ENCODE results near the gene HHIP.
A peak's percentile ranks its signal among the peaks of the same experiment; 100 is the strongest.

Gene HHIP

GRCh38 chr4:144645102-144645630 is 790 bp upstream of the HHIP start:
- no peak overlapping the region for H3K4me2 ChIP-seq (ENCODE audit: low read length)
- no peaks in the 10 kb centered on the region for H4K20me1 ChIP-seq (ENCODE audit: control insufficient read depth, insufficient read depth, low read depth, low read length)
- H3K27ac ChIP-seq (ENCODE audit: low read depth, low read length) = no peak overlapping the region
- no peaks in the 10 kb centered on the region for H3K79me2 ChIP-seq (ENCODE audit: control insufficient read depth, low read length)
- H3K4me3 ChIP-seq (ENCODE audit: low read length) = no peak overlapping the region
- peaks cover 24% of the 10 kb centered on the region for H3K27me3 ChIP-seq (ENCODE audit: control insufficient read depth, low read length)
- no peak for TF ChIP-seq CTCF (IDR thresholded peaks at IDR 0.05; ENCODE audit: low read depth, low read length, poor library complexity, severe bottlenecking)
- no peak for TF ChIP-seq EZH2phosphoT487 (IDR thresholded peaks at IDR 0.05; ENCODE audit: borderline replicate concordance, low read length)
- H3K4me1 ChIP-seq (ENCODE audit: control insufficient read depth, low read length) = no peaks in the 10 kb centered on the region
- no peaks in the 10 kb centered on the region for H3K36me3 ChIP-seq (ENCODE audit: control insufficient read depth, low read length)
- no peaks in the 10 kb centered on the region for H3K9me2 ChIP-seq (replicated peaks; ENCODE audit: control insufficient read depth, low read length)
- no peaks in the 10 kb centered on the region for H3F3A ChIP-seq (ENCODE audit: control insufficient read depth, insufficient read depth)
- no peaks in the 10 kb centered on the region for H3K9me3 ChIP-seq (ENCODE audit: control insufficient read depth, insufficient read depth, low read length)

GRCh38 chr4:144646523-144647094 is 653 bp downstream of the HHIP start:
- Histone ChIP-seq H3K9me2 (replicated peaks; ENCODE audit: control insufficient read depth, low read length) (no peaks in the 10 kb centered on the region), H3K4me2 (ENCODE audit: low read length) (no peak overlapping the region), H4K20me1 (ENCODE audit: control insufficient read depth, insufficient read depth, low read depth, low read length) (no peaks in the 10 kb centered on the region), H3K36me3 (ENCODE audit: control insufficient read depth, low read length) (no peaks in the 10 kb centered on the region), H3F3A (ENCODE audit: control insufficient read depth, insufficient read depth) (no peaks in the 10 kb centered on the region), H3K4me1 (ENCODE audit: control insufficient read depth, low read length) (no peaks in the 10 kb centered on the region), H3K27ac (ENCODE audit: low read depth, low read length) (no peak overlapping the region), H3K4me3 (ENCODE audit: low read length) (no peak overlapping the region), H3K27me3 (ENCODE audit: control insufficient read depth, low read length) (peaks cover 24% of the 10 kb centered on the region), H3K9me3 (ENCODE audit: control insufficient read depth, insufficient read depth, low read length) (no peaks in the 10 kb centered on the region), H3K79me2 (ENCODE audit: control insufficient read depth, low read length) (no peaks in the 10 kb centered on the region)
- TF ChIP-seq CTCF (IDR thresholded peaks at IDR 0.05; ENCODE audit: low read depth, low read length, poor library complexity, severe bottlenecking) (no peak), EZH2phosphoT487 (IDR thresholded peaks at IDR 0.05; ENCODE audit: borderline replicate concordance, low read length) (no peak)

- no peaks in the 10 kb centered on the region for H4K20me1 ChIP-seq (ENCODE audit: control insufficient read depth, insufficient read depth, low read depth, low read length)
- no peak overlapping the region for H3K4me3 ChIP-seq (ENCODE audit: low read length)
- H3K79me2 ChIP-seq (ENCODE audit: control insufficient read depth, low read length) = no peaks in the 10 kb centered on the region
- H3K4me1 ChIP-seq (ENCODE audit: control insufficient read depth, low read length) = no peaks in the 10 kb centered on the region
- H3K36me3 ChIP-seq (ENCODE audit: control insufficient read depth, low read length) = no peaks in the 10 kb centered on the region
- no peaks in the 10 kb centered on the region for H3K9me2 ChIP-seq (replicated peaks; ENCODE audit: control insufficient read depth, low read length)
- H3K9me3 ChIP-seq (ENCODE audit: control insufficient read depth, insufficient read depth, low read length) = no peaks in the 10 kb centered on the region
- peaks cover 24% of the 10 kb centered on the region for H3K27me3 ChIP-seq (ENCODE audit: control insufficient read depth, low read length)
- no peak for TF ChIP-seq CTCF (IDR thresholded peaks at IDR 0.05; ENCODE audit: low read depth, low read length, poor library complexity, severe bottlenecking)
- TF ChIP-seq EZH2phosphoT487 (IDR thresholded peaks at IDR 0.05; ENCODE audit: borderline replicate concordance, low read length) = 0 out of 2 replicates have a peak, but pooled peaks have one; percentile 25
- no peaks in the 10 kb centered on the region for H3F3A ChIP-seq (ENCODE audit: control insufficient read depth, insufficient read depth)
- H3K27ac ChIP-seq (ENCODE audit: low read depth, low read length) = no peak overlapping the region
- H3K4me2 ChIP-seq (ENCODE audit: low read length) = no peak overlapping the region
Measured at GRCh38 chr4:144647095-144647561, 1.2 kb downstream of the HHIP start.

Data from DOHH2 (cell line).